CD4-positive, alpha-beta T cell treated with Interleukin-17A for 4 hours (primary cell): ENCODE data around the gene ADAMTSL1.

Source experiments
- DNase-seq: peaks from one replicate; pipeline ENCODE4 v3.0.0-alpha.2; 2020; ENCODE audit warnings: mixed read lengths

Gene ADAMTSL1, protein sequence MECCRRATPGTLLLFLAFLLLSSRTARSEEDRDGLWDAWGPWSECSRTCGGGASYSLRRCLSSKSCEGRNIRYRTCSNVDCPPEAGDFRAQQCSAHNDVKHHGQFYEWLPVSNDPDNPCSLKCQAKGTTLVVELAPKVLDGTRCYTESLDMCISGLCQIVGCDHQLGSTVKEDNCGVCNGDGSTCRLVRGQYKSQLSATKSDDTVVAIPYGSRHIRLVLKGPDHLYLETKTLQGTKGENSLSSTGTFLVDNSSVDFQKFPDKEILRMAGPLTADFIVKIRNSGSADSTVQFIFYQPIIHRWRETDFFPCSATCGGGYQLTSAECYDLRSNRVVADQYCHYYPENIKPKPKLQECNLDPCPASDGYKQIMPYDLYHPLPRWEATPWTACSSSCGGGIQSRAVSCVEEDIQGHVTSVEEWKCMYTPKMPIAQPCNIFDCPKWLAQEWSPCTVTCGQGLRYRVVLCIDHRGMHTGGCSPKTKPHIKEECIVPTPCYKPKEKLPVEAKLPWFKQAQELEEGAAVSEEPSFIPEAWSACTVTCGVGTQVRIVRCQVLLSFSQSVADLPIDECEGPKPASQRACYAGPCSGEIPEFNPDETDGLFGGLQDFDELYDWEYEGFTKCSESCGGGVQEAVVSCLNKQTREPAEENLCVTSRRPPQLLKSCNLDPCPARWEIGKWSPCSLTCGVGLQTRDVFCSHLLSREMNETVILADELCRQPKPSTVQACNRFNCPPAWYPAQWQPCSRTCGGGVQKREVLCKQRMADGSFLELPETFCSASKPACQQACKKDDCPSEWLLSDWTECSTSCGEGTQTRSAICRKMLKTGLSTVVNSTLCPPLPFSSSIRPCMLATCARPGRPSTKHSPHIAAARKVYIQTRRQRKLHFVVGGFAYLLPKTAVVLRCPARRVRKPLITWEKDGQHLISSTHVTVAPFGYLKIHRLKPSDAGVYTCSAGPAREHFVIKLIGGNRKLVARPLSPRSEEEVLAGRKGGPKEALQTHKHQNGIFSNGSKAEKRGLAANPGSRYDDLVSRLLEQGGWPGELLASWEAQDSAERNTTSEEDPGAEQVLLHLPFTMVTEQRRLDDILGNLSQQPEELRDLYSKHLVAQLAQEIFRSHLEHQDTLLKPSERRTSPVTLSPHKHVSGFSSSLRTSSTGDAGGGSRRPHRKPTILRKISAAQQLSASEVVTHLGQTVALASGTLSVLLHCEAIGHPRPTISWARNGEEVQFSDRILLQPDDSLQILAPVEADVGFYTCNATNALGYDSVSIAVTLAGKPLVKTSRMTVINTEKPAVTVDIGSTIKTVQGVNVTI (N-terminal part only)

DNA sequence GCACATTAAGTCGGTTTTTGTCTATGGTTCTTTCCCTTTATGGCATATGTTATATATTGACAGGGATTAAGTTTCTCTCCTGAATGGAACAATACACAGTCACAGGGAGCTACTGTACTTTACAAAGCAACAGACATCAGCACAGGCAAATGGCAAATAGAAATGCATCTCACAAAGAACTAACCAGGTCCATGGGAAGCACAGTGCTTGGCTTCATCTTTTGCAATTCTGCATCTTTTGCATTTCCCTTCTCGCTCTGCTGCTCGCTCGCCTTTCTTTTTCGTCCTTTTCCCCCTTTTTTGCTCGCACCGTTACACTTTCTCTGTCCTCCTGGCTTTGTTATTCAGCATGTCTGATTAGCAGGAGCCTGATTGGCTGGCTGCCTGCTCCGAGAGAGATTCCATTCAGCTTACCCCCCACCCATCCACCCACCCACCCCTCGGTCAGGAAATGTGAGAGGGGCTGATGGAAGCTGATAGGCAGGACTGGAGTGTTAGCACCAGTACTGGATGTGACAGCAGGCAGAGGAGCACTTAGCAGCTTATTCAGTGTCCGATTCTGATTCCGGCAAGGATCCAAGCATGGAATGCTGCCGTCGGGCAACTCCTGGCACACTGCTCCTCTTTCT is at the start of gene ADAMTSL1:
ADAMTSL1 (plus strand) TSS at position 502 of the 628 bp plus-strand sequence; CDS start at position 582, 80 bp downstream.
- no peak for DNase-seq

DNA sequence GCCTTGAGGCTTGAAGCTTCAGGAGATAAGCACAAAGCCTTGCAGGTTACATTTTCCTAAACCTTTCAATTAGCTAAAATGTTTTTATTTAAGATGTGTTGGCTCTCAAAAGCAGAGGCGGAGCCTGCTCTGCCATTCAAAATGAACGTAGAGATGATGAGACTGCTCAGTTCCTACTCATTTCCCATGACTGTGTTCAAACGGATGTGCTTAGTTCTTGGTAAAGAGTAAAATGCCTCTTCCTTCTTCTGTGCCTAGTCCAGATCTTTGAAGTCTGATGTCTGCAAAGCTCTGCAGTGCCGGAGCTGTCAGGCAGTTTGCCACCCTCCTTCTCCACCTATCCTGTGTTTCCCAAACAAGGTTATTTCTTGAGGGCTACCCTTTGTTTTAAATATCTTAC is 46.3 kb upstream of the ADAMTSL1 start:
- DNase-seq, result no peak

DNA sequence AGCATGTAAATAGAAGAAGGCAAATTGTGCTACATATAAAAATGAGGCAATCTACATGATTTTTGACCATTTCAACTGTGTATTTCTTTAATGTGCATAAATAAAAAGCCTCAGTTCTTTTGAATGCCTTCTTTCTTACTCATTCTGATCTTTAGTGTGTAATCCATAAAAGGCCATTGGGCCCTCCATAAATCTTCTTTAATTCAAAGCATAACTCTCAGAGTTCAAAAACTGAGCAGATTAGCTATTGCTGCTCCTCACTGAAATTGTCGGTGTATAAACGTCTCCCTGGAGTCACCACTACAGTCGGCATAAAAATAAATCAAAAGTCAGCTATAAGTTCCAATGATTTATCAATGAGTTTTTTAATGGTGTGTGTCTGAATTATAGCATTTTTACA is 45.3 kb upstream of the ADAMTSL1 start:
- DNase-seq, result no peak

DNA sequence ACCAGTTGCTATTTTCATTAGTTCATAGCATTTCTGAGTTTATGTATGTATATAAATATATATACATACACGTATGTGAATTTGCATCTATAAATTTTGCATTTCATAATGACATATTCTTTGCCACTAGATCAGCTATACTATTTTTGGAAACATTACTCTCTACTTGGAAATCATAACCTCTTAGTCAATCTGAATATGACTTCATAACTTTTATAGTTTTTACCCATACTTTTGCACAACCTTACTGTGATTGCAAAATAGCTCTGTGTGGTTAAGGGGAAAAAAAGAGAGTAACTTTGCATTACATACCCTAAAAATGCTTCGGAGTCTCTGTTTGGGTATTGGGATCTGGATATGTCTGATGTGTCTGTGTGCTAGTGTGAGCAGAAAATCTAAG is 44.9 kb upstream of the ADAMTSL1 start:
- DNase-seq, result no peak

DNA sequence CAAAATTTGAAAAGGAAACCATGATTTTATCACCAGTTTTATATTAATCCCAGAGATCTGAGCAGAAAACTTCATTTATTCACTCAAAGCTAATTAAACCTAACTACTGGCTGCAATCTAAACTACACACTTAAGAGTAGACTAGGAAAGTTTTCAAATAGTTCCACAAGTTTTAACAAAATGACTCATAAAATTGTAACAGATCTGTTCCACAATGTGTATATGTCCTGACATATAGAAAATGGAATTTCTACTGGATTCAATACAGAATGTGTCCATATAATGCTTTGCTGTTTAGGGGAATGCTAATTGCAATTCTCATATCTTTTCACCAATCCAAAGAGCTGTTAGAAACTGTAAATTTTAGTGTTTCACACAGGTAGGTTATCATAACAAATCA is 40.3 kb upstream of the ADAMTSL1 start:
- DNase-seq, result no peak

DNA sequence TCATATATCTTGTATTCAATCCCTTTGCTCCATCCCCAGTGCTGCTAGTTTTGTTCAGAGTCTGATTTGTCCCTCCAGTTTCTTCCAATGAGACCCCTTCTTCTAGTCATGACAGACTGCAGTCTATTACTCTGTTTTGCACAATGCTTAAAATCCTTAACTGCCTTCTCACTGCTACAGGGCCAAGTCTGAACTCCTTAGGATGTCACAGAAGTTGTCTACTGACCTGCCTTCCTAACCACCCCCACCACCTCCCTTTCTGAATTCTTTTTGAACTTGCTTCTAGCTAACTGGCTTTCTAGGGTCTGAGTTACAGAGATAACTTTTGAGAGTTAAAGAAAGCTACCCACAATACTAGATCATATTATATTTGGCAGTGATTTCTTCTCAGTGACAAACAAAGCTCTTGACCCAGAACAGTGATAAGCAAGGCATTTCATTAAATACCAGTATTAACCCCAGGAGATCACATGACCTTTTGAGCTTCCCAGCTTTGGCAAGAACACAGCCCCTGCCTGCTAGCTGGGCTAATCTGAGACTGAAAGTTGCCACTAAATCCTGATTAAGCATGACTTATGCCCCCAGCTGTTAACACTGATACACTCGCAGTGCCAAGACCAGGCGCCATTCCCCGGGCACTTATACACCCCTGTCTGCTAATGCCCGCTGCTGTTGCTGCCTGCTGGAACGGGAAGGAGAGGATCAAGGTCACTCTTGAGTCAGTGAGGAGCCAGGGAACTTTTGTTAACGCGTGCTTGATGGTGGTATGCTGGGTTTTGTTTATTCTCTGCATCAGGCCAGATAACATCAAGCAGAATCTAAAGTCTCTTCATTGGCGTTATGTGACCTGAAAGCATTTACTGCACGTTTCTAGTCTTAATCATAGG is 36.4 kb upstream of the ADAMTSL1 start:
- DNase-seq, result no peak

DNA sequence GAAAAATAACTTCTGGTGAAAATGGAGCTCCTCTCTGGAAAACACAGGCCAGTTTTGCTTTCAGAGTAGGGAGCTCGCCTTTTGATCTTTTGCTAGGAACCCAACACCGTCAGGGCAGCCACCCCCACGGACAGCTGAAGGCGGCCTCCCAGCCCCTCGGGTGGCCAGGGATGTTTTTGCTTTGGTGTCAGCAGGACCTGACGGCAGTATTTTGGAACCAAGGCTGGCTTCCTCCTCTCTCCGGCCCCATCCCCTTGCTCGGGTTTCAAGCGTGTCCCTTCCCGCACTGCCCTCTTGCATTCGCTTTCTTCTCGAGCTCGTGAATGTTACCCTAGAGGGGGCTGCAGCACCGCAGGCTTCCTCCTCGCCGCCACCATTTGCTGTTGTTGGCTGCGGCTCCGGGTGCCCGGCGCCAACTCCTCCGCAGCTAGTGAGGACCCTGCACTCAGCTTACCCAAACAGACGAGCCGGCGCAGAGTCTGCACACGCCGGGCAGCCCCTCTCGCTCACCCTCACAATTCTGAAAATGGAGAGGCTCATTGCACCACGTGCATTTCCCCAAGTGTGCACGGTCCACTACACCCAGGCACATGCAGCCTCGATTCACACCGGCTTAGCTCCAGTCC is 35.5 kb upstream of the ADAMTSL1 start:
- no peak for DNase-seq

DNA sequence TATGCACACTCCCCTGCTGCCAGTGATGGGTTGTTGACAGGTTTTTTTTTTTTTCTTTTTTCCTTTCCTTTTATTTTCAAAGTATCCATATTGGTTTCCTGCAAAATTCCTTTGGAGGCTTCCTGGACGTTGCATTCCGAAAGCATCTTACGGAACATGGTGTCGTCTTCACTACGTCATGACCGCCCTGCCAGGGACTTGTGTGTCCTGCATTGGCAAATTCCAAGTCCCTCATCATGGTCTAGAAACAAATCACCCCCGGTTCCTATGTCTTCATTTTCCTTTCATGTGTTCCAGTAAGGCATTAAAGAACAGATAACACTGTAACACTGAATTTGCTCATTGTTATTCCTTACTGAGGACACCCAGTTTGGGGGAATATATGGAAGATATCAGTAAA is 35.0 kb upstream of the ADAMTSL1 start:
- no peak for DNase-seq

DNA sequence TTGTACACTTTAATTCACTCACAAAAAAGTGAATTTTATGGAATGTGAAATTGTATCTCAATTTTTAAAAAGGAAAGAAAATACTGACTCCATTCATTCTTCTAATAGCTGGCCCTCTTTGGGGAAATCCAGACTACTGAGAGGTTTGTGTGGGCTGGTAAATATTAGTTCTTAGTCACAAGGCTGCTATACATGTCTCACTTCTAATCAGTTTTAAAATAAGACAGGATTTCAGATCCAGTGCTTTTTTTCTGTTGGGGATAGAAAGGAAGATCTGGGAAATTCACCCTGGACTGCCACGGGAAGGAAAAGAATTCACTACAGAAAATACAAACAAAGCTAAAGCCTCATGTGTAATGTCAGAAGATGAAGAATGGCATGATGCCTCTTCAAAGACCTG is 32.7 kb upstream of the ADAMTSL1 start:
- no peak for DNase-seq

DNA sequence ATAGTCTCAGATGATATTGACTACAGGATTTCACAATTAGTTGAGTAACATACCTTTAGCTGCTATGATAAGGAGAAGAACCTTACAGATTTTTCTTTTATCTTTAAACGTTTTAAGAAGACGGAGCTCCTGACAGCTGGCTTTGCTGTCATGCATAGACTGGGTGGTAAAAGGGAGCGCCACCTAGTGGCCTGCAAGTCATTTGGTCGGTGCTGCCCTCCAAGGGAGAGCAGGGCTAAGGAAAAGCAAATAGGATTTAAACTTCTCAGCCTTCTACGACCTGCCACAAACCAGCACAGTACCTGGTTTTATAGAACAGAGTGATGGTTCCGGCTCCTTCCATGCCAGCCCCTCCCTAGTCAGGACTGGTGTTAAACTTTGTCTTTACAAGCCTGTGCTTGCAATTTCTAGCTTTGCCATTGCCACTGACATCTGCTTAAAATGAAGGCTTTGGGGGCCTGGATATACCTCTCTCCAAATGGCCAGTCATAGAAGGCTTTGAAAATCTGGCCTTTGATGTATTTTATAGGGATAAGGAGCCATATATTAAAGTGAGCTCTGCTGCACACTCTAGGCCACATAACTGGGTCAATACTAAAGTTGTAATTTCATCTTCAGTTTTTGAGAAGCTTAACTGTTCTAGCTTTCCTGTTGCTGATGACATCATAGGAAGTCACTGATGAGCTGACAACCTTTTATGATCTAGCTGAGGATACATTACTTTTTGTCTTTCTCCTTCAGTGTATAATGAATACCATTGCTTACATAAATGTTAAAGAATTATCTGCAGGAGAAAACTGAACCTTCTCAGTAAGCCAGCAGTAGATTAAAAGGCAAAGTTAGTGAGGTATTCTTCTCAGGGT is 31.1 kb upstream of the ADAMTSL1 start:
- peak; percentile 31 for DNase-seq

DNA sequence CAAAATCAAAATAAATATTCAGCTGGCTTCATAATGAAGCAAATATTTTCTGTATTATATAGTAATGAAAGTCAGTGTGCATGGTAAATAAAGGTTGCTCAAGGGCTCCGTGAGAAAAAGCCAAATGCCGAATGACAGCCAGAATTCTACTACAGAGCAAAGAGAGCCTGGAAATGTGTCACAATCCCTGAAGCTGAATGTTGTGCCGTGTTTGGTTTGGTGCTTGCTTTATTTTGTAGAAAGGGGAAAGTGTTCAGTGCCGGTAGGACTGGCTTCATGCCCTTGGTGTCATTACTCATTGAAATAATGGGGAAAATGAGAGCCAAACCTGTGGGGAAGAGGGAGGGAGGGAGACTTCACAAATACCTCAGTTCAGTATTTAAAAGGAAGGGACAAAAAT is 26.8 kb upstream of the ADAMTSL1 start:
- DNase-seq, result no peak

DNA sequence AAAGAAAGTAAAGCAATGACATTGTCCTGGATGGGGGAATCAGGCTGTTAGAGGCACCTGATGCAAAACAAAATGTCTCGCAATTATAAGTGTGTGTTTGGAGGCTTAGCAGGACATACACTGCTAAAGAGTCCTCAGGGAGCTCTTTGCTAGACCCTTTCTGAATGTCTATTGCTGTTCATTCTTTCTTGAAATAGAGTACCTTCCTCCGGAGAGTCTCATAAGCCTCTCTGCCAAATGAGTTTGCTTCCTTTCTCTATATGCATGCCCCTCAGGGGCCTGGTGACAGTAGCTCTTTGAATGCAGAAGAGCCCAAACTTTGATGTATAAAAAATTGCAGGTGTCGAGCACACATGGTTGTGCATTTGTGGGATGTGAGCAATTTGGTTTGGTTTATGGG is 26.4 kb upstream of the ADAMTSL1 start:
- no peak for DNase-seq

DNA sequence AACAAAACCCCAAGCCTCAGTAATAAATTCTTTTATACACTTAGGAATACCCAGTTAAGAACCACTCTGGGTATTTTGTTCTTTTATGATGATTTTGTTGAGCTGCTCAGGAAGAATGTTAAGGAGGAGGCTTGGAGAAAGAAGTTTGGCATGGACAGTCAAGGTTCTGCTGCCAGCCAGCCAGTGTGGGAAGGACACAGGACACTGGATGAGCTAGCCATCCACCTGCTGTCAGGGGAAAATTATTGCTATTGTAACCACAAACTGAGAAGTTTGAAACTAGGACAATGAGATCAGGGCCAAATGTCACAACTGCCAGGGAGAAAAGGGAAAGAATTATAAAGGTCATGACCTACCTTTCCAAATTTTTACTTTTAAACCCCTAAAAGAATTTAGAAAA is 25.9 kb upstream of the ADAMTSL1 start:
- no peak for DNase-seq

DNA sequence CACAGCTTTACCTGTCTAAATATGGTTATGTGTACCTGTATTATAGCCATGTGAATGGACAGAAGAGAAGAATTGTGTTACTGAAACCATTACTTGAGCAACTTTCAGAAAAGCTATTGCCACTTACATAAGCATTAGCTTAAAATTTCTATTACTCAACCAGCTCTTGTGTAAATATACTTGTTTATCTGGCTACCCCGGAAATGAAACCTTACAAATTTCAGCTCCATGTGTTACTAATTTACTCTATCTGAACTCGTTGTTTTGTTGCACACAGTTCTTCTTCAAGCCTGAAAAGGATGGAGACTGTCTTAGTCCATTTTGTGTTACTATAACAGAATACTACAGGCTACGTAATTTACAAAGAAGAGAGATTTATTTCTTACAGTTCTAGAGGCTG is 22.5 kb upstream of the ADAMTSL1 start:
- DNase-seq, result no peak

DNA sequence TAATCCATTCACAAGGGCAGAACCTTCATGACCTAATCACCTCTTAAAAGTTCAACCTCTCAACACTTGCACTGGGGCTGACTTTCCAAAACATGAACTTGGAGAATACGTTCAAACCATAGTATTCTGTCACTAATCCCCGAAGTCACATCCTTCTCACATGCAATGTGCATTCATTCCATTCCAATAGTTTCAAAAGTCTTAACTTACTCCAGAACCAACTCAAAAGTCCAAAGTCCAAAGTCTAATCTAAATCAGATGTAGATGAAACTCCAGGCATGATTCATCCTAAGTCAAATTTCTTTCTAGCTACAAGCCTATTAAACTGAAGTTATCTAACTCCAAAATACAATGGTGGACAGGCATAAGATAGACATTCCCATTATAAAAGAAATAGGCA is 21.7 kb upstream of the ADAMTSL1 start:
- no peak for DNase-seq

DNA sequence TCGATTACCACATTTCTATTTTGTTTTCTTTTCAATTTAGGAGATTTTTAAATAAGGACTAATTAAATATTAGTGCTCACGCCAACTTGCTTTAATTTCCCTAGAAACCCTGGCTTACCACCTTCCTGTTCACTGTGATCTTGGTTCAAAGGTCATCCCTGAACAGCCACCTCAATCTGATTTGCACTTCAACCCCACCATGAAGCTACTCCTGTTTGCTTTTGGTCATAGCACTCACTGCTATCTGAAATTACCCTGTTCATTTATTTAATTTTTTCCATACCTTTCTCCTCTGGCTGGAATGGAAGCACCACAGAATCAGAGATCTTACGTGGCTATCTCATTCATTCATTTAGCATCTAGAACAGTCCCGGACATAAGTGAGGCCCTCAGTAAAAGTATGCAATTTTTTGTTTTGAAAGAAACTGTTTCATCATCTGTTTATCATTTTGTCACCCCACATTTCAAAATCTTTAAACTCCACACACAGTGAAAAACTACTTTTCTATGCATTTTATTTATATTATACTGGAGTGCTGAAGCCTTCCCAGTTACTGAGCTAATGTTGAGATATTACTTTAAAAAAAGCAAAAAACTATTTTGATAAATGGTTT is 17.2 kb upstream of the ADAMTSL1 start:
- no peak for DNase-seq

DNA sequence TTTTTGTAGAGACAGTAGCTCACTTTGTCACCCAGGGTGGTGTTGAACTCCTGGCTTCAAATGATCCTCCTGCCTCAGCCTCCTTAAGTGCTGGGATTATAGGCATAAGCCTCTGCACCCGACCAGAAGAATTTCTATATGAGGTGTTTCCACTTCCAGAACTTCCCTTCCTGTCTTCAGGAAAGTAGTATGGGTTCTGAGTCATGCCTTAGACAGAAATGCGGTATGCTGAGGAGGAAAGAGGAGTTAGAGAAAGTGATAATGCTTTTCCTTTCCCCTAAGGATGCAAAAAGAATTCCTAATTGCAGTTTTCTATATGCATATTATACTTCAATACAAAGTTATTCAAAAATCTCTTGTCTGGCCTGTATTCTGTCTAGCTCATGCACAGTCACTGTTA is 16.4 kb upstream of the ADAMTSL1 start:
- no peak for DNase-seq

DNA sequence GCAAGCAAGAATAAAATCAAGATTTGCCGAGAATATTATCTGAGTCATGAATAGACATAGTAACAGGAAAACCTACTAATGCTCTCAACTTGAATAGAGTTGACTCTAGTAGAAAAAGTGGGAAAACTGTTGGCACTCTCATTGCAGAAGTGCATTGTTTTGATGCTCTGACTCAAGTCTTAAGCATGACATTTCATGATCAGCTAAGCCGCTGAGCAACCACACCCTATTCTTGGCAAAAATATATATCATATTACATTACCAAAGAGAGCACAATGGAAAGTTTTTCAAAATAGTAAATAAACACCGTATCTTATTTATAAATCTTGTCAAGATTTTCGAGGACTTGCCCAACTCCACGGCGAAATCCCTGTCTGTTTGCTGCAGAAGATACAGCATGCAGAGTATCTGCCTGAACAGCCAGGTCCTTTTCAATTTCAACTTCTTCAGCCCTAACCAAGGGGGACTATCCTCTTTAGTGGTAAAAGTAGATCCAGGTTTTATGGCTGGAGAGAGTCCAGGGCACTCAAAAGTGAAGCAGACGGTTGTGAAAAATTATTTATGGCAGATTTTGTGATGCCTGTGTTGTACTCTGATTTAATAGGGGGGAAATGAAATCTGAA is 13.9 kb upstream of the ADAMTSL1 start:
- no peak for DNase-seq

DNA sequence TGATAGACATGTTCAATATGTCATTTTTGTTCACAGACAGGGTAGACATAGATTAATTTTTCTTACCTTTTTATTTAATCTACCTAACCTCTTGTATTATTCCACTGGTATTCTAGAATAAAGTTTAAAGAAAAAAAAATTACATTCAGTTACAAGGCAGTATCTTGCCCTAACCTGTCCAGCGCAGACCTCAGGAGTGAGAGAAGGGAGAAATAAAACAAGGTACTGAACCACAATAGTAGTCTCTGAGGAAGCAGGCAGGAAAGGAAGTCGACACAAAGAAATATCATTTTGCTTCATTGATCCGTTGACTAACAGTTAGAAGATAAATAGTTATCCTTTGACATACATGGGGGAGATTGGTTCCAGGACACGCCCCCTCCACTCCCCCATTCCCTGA is 12.5 kb upstream of the ADAMTSL1 start:
- DNase-seq, result no peak
